ENCODE measurements around the gene FAM219A.

DNA sequence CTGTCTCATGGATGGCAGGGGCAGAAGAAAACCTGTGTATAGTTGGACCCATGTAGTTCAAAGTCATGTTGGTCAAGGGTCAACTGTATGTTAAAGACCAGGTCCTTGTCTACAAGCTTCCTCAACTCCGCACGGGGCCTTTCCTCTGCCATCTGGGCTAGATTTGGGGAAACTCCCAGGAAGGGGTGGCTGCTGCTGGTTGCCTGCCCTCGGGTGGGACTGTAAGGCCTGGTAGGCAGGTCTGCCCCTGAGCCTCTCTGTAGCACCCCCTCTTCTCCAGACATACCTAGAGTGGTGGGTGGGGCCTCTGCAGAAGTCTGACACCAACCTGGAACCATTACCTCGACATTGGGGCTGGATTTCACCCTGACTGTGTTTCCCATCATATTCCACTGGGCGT, 49.2 kb upstream of the FAM219A start:
- TF ChIP-seq, protein P1, sequence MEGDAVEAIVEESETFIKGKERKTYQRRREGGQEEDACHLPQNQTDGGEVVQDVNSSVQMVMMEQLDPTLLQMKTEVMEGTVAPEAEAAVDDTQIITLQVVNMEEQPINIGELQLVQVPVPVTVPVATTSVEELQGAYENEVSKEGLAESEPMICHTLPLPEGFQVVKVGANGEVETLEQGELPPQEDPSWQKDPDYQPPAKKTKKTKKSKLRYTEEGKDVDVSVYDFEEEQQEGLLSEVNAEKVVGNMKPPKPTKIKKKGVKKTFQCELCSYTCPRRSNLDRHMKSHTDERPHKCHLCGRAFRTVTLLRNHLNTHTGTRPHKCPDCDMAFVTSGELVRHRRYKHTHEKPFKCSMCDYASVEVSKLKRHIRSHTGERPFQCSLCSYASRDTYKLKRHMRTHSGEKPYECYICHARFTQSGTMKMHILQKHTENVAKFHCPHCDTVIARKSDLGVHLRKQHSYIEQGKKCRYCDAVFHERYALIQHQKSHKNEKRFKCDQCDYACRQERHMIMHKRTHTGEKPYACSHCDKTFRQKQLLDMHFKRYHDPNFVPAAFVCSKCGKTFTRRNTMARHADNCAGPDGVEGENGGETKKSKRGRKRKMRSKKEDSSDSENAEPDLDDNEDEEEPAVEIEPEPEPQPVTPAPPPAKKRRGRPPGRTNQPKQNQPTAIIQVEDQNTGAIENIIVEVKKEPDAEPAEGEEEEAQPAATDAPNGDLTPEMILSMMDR (conservative IDR thresholded peaks at IDR 0.05; ENCODE audit: low read depth, low read length), result no peak
- no peak for TF ChIP-seq EZH2 (IDR thresholded peaks at IDR 0.05; ENCODE audit: low read length, unreplicated experiment)
- no peak for TF ChIP-seq EZH2phosphoT487 (IDR thresholded peaks at IDR 0.05; ENCODE audit: borderline replicate concordance, low read length)
